Measurements from ENCODE around the gene TFE3. TPM values are rescaled to one million over a fixed set of nuclear protein-coding genes. Genes with fewer than 3 reads are reported as not detected.

Gene TFE3
- total RNA-seq, 1 donor from 2014 or later = 63.3 TPM

DNA sequence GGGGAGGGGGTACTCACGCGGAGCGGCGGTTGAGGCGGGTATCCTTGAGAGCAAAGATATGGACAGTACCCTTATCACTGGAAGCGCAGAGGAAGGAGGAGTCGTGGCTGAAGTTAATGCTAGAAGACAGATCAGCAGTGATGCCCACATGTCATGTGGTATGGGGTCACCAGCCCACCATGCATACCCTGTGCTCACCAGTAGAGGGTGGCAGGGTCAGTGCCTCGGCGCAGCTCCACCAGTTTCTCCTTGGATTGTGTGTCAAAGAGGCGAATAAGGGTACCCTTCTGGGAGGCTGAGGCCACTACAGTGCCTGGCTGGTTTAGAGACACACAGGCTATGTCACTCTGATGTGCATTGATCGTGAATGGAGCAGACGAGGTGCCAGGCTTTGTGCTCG lies 32.2 kb upstream of the TFE3 start:
- no peak for DNase-seq (ENCODE audit: low read depth)
- Histone ChIP-seq H3K27me3 (ENCODE audit: control insufficient read depth, insufficient read depth, low read length) (no peaks in the 10 kb centered on the region), H3K36me3 (ENCODE audit: control insufficient read depth, insufficient read depth, low read length) (no peaks in the 10 kb centered on the region), H3K4me3 (ENCODE audit: low read depth, low read length) (no peak overlapping the region)
- TF ChIP-seq, protein P1, sequence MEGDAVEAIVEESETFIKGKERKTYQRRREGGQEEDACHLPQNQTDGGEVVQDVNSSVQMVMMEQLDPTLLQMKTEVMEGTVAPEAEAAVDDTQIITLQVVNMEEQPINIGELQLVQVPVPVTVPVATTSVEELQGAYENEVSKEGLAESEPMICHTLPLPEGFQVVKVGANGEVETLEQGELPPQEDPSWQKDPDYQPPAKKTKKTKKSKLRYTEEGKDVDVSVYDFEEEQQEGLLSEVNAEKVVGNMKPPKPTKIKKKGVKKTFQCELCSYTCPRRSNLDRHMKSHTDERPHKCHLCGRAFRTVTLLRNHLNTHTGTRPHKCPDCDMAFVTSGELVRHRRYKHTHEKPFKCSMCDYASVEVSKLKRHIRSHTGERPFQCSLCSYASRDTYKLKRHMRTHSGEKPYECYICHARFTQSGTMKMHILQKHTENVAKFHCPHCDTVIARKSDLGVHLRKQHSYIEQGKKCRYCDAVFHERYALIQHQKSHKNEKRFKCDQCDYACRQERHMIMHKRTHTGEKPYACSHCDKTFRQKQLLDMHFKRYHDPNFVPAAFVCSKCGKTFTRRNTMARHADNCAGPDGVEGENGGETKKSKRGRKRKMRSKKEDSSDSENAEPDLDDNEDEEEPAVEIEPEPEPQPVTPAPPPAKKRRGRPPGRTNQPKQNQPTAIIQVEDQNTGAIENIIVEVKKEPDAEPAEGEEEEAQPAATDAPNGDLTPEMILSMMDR (IDR thresholded peaks at IDR 0.05; ENCODE audit: insufficient read depth, low read length, poor library complexity, severe bottlenecking) = no peak

DNA sequence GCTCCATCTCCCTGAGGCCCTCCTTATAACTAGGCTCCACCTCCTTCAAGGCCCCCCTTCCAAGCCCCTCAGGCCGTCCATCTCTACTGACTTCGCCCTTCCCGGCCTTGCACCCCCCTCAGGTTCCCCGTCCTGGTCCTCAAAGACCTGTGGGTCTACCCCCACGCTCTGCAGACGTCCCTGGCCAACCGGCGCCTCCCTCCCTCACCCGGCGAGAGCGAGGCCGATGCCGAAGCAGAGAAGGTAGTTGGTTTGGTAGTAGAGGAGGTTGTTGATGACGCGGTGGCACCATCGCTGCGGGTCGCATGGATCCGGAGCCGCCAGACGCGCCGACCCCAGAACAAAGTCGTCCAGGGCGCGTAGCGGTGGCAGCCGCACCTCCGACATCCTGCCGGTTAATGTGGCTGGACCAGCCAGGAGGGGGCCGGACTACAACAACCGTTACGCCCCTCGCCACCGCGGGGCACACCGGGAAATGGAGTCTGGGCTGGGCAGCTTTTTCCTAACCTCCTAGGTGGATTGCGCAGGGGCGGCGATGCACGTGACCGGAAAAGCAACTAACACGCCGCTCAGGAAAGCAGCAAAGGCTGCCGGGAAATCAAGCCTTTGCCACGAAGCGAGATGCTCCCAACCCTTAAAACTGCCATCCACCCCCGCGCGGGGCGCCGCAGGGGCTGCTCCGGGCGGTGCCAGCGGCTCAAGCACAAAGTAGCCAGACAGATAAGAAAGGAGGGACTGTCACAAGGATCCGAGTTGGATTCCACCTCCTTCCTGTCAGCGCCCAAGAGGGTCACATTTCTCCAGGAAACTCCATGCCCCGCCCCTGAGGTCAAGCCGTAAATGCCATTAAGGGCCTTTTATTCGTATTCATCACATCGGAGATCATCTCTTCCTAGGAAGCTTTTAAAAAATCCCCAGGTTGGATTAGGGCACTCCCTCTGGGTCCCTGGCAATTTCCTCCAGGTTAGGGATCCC lies 30.7 kb upstream of the TFE3 start, which contains the start of gene PRAF2:
TSS of gene PRAF2 (minus strand) at position 402 of the 975 bp plus-strand sequence. CDS start at position 387, 15 bp downstream.
- Histone ChIP-seq H3K36me3 (ENCODE audit: control insufficient read depth, insufficient read depth, low read length) (no peaks in the 10 kb centered on the region), H3K4me3 (ENCODE audit: low read depth, low read length) (peak within 1 kb of the TSS; percentile 69), H3K27me3 (ENCODE audit: control insufficient read depth, insufficient read depth, low read length) (no peaks in the 10 kb centered on the region)
- TF ChIP-seq, protein P1 (IDR thresholded peaks at IDR 0.05; ENCODE audit: insufficient read depth, low read length, poor library complexity, severe bottlenecking) = no peak
- DNase-seq (ENCODE audit: low read depth) = peak; percentile 62

DNA sequence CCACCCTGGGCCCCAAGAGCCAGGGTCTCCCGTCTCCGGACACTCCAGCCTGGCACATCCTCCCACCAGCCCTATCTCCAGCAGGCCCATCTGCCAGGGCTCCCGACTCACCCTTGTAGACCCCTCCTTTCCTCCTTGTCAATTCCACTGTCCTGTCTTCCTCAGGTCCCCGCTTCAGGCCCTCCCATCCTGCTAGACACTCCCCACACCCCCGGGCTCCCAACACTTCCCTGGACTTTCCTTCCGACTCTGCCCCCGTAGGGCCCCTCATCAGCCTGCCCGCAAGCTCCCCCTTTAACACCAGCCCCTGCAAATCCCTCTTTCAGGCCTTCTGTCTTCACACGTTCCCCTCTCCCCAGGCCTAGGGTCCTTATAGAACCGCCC lies 29.5 kb upstream of the TFE3 start:
- H3K27me3 ChIP-seq (ENCODE audit: control insufficient read depth, insufficient read depth, low read length) = no peaks in the 10 kb centered on the region
- TF ChIP-seq, protein P1 (IDR thresholded peaks at IDR 0.05; ENCODE audit: insufficient read depth, low read length, poor library complexity, severe bottlenecking) = no peak
- peak overlapping the region; percentile 69 for H3K4me3 ChIP-seq (ENCODE audit: low read depth, low read length)
- no peaks in the 10 kb centered on the region for H3K36me3 ChIP-seq (ENCODE audit: control insufficient read depth, insufficient read depth, low read length)
- no peak for DNase-seq (ENCODE audit: low read depth)

DNA sequence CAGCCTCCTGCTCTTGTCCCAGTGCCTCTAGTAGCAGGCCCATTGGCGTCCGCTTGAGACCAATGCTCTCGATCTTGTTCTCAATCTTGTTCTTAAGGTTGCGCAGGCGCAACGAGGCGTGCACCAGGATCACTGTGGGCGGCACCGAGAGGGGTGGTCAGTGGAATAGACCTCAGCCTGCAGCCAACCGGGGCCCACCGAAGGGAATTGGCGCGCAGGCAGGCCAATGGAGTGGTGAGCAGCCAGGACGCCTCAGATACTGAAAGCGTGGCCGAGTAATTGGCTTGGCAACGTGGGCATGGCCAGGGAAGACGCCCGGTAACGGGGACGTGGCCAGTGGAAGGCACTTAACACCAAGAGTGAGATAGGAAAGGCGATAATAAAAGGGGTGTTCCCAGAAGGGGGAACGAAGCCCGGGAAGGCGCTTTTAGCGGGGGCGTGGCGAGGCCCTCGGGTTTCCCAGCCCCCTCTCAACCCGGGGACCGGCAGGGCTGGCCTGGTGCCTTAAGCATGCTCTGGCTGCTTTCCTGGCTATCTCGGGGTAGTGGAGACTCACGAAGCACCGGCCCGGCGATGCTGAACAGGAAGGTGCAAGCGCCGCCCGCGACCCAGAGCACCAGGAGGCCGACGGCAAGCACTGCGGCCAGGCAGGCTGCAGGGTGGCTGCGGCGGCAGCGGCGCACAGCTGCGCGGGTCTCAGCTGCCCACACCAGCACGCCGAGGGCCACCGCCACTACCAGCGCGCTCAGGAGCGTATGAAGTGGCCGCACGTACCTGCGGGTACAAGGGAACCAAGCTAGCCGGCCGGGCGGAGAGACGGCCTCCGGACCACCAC lies 28.9 kb upstream of the TFE3 start:
- DNase-seq (ENCODE audit: low read depth) = peak; percentile 21
- Histone ChIP-seq H3K4me3 (ENCODE audit: low read depth, low read length) (peak overlapping the region; percentile 69), H3K27me3 (ENCODE audit: control insufficient read depth, insufficient read depth, low read length) (no peaks in the 10 kb centered on the region), H3K36me3 (ENCODE audit: control insufficient read depth, insufficient read depth, low read length) (no peaks in the 10 kb centered on the region)
- TF ChIP-seq, protein P1 (IDR thresholded peaks at IDR 0.05; ENCODE audit: insufficient read depth, low read length, poor library complexity, severe bottlenecking) = no peak

DNA sequence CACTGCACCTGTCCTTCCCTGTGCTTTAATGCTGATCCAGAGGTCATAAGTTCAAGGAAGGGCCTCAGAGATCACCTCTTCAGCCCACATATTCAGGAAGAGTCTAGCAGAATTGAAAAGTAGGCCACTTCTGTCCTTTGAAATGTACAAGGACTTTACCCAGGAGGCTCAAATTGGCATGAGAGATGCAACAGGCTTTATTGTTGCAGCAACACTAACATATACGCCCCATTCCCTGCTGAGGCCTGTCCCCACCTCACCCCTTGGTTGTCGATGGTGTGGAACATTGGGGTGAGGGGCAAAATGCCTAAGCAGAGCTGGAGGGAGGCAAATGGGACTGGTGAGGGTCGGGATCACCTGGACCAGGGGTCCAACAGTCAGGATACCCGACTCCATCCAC lies 27.8 kb upstream of the TFE3 start:
- TF ChIP-seq, protein P1 (IDR thresholded peaks at IDR 0.05; ENCODE audit: insufficient read depth, low read length, poor library complexity, severe bottlenecking) = no peak
- no peaks in the 10 kb centered on the region for H3K36me3 ChIP-seq (ENCODE audit: control insufficient read depth, insufficient read depth, low read length)
- no peak for DNase-seq (ENCODE audit: low read depth)

More for the DNA sequence above, 27.8 kb upstream of the TFE3 start:
- Histone ChIP-seq H3K4me3 (ENCODE audit: low read depth, low read length) (no peak overlapping the region), H3K27me3 (ENCODE audit: control insufficient read depth, insufficient read depth, low read length) (no peaks in the 10 kb centered on the region)
